Astrocyte of the cerebellum (primary cell): Measurements from ENCODE around the gene ZBTB24.

Experiments
- DNase-seq: peaks from one replicate; pipeline ENCODE4 v3.0.0-alpha.2; 2011; ENCODE audit warnings: low read depth
- H3K4me3 ChIP-seq: 2 replicates; pipeline ENCODE4 v1.5.1; 2011; ENCODE audit warnings: mild to moderate bottlenecking, low read depth, low read length, moderate library complexity
- in situ Hi-C: cut with HindIII; loops from 2 replicates; pipeline ENCODE4 v1.10.0; 2017; ENCODE audit warnings: low sequenced_read_pairs
- TF ChIP-seq, protein P1 (sequence below): IDR thresholded peaks from 2 replicates; pipeline ENCODE4 v1.5.1; 2012; ENCODE audit warnings: low read length, low read depth, moderate library complexity, mild to moderate bottlenecking; ENCODE audit errors: missing control alignments

The ZBTB24 gene

DNA sequence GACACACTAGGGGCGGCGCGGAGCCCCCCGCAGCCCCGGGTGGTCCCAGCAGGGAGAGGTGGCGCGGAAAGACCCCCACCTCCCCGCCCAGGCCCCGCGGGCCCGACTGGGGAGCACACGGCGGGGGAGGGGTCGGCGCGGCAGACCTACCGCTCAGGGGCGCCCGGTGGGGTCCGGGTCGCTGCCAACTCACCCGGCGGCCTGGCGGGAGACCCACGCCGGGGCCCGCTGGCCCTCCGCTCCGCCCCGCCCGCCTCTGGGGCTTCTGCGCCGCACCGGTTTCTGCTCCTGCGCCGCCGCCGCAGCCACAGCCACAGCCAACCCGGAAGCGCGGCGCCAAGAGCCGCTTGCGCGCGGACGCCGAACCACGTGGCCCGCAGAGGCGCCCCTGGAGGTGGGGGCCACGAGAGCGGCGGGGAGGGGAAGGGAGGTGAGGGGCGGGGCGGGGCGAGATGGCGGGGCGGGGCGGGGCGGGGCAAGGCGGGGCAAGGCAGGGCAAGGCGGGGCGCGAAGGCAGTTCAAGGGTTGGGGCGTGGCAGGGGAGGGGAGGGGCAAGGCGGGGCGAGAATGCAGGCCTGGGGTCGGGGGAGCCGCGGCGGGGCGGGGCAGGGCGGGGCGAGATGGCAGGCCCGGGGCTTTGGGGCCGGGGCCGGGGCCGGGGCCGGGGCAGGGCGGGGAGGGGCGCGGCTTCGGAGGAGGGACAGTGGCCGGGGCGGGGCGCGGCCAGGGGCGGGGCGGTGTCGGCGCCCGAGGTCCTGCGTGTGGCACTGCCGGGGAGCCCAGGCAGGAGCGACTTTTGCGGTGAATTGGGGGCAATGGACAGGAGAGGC is at the start of gene ZBTB24:
ZBTB24 (minus strand) TSS at position 315 of the 830 bp plus-strand sequence. CDS start 1,193 bp downstream, outside the sequence.
- TF ChIP-seq, protein P1, sequence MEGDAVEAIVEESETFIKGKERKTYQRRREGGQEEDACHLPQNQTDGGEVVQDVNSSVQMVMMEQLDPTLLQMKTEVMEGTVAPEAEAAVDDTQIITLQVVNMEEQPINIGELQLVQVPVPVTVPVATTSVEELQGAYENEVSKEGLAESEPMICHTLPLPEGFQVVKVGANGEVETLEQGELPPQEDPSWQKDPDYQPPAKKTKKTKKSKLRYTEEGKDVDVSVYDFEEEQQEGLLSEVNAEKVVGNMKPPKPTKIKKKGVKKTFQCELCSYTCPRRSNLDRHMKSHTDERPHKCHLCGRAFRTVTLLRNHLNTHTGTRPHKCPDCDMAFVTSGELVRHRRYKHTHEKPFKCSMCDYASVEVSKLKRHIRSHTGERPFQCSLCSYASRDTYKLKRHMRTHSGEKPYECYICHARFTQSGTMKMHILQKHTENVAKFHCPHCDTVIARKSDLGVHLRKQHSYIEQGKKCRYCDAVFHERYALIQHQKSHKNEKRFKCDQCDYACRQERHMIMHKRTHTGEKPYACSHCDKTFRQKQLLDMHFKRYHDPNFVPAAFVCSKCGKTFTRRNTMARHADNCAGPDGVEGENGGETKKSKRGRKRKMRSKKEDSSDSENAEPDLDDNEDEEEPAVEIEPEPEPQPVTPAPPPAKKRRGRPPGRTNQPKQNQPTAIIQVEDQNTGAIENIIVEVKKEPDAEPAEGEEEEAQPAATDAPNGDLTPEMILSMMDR, result no peak
- peak; percentile 68 for DNase-seq
- H3K4me3 ChIP-seq, result peak within 1 kb of the TSS; percentile 87
- in situ Hi-C loops, result no loop called here

DNA sequence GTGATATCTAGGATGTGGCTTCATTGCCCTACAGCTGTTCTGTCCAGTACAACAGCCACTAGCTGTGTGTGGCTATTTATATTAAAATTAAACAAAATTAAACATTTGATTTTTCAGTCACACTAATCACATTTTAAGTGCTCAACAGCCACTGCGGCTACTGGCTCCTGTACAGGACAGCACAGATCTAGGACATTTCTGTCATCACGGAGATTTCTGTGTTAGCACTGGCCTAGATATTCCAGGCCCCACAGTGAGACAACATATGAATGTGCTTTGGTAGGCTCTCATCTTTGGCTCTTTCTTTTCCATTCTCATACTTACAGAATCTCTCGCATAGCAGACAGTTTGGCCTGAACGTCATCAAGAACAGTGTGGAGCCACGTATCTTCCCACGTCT is 48.4 kb upstream of the ZBTB24 start:
- in situ Hi-C loops, result no loop called here
- DNase-seq, result no peak
- TF ChIP-seq, protein P1, result no peak
- H3K4me3 ChIP-seq, result no peak overlapping the region

DNA sequence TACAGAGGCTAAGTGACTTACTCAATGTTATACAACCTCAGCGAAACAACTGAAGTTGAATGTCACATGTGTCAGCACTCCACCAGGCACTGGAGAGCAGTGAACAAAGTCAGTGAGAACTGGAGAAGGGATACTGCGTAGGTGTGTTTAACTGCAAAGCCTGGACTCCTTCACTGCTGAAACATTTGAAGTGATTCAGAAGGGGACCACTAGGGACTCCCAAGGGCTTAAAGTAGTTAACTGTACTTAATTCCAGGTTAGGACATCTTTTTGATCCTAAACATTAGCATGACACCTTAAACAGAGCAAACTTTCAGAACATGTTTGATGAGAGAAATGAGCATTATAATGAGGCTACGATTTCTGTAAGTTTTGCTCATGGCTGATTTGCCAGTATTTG is 45.0 kb upstream of the ZBTB24 start:
- TF ChIP-seq, protein P1, result peak; percentile 43
- in situ Hi-C loops, result no loop called here
- H3K4me3 ChIP-seq, result no peak overlapping the region
- DNase-seq, result no peak

DNA sequence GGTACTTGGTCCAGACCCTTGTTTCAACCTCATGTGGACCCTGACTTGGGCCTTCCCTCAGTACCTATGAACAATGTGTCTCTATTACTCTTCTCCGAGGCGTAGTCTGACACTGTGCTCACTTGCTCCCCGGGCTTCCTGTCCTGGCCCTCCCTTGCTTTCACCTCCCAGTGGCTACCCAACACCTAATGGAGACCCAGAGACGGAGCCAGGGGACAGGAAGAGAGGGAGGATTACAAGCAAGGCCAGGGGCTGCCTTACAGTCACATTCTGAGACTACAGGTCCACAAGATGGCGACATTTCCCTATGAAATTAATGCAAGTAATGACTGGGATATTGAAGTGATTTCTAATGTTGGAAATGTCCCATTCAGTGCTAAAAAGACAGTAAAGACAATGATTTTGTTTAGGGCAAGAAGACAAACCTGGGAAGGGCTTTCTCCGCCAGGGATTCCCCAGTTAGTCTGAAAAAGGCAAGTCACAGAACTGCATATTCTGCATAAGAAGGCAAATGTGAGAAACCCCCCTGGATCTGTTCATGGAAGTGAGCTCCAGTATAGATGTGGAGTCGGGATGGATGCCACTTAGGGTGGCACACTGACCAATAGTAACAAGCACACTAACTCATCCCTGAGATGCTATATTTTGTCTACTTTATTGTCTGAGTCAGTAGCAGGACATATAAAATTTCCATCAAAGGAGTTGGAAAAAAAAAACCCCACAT is 44.0 kb upstream of the ZBTB24 start:
- no peak overlapping the region for H3K4me3 ChIP-seq
- in situ Hi-C loops, result no loop called here
- DNase-seq, result peak; percentile 68
- TF ChIP-seq, protein P1, result peak; percentile 56

DNA sequence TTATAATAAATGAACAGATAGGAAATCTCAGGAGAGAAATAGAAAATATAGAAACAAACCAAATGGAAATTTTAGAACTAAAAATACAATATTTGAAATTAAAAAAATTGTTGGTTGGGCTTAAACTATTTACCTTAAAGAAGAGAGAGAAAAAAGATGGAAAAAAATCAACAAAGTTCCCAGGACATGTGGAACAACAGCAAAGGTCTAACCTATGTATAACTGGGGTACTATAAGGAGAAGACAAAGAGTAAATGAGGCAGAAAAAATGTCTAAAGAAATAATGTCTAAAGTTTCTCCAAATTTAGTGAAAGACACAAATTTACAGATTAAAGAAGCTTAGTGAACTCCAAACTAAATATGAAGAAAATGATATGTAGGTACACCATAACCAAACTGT is 41.1 kb upstream of the ZBTB24 start:
- TF ChIP-seq, protein P1, result no peak
- in situ Hi-C loops, result no loop called here
- no peak for DNase-seq
- H3K4me3 ChIP-seq, result no peak overlapping the region

DNA sequence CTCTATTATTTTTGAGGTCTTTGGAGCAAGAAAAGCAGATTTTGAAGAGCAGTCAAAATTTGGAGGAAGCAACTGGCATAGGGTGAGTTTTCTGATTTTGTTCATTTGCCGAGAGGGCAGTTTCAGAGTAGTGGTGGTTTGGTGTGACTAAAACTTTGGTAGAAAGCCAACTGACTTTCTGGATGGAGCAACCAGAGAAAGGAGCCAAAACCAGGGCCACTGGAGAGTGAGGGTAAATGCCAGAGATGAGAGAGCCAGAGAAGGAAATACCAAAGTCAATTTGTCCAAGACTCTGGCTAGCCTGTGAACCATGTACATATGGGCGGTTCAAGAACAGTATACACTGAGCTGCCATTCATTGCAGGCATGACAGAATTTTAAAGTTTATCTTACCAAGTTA is 40.5 kb upstream of the ZBTB24 start:
- TF ChIP-seq, protein P1, result no peak
- in situ Hi-C loops, result no loop called here
- DNase-seq, result peak; percentile 74
- no peak overlapping the region for H3K4me3 ChIP-seq
